H9 (cell line): Measurements from ENCODE around the gene HS3ST4. TPM values are rescaled to one million over a fixed set of nuclear protein-coding genes. Genes with fewer than 3 reads are reported as not detected.

Experiments used
- DNase-seq: peaks from one replicate; pipeline ENCODE4 v3.0.0-alpha.2; 2017
- H2AFZ ChIP-seq: one replicate; pipeline ENCODE4 v1.6.1; 2013; ENCODE audit warnings: mild to moderate bottlenecking, low read length, control low read depth, moderate library complexity
- H2AK5ac ChIP-seq: 2 replicates; pipeline ENCODE4 v1.6.1; 2013; ENCODE audit warnings: low read length, control low read depth, mixed read lengths; ENCODE audit not compliant: insufficient read length
- H2BK120ac ChIP-seq: one replicate; pipeline ENCODE4 v1.6.1; 2013; ENCODE audit warnings: low read depth, mild to moderate bottlenecking, low read length, control low read depth, inconsistent platforms; ENCODE audit not compliant: poor library complexity, severe bottlenecking
- H2BK12ac ChIP-seq: 2 replicates; pipeline ENCODE4 v1.6.1; 2013; ENCODE audit warnings: low read length, control low read depth, mixed read lengths, low read depth; ENCODE audit not compliant: insufficient read length
- H2BK15ac ChIP-seq: 2 replicates; pipeline ENCODE4 v1.6.1; 2013; ENCODE audit warnings: low read depth, low read length, control low read depth
- H2BK20ac ChIP-seq: one replicate; pipeline ENCODE4 v1.6.1; 2013; ENCODE audit warnings: low read depth, mild to moderate bottlenecking, low read length, control low read depth, inconsistent platforms; ENCODE audit not compliant: poor library complexity, severe bottlenecking
- H2BK5ac ChIP-seq: 2 replicates; pipeline ENCODE4 v1.6.1; 2013; ENCODE audit warnings: low read length, control low read depth, mixed read lengths; ENCODE audit not compliant: insufficient read length
- H3K14ac ChIP-seq: 2 replicates; pipeline ENCODE4 v1.6.1; 2013; ENCODE audit warnings: low read length, control low read depth; ENCODE audit not compliant: insufficient read depth
- H3K18ac ChIP-seq: 2 replicates; pipeline ENCODE4 v1.6.1; 2013; ENCODE audit warnings: low read depth, mild to moderate bottlenecking, mixed read lengths, low read length, control low read depth; ENCODE audit not compliant: insufficient read length
- H3K23ac ChIP-seq: 2 replicates; pipeline ENCODE4 v1.6.1; 2013; ENCODE audit warnings: low read length, control low read depth, mixed read lengths, low read depth; ENCODE audit not compliant: insufficient read length
- H3K23me2 ChIP-seq: 2 replicates; pipeline ENCODE4 v1.6.1; 2013; ENCODE audit warnings: low read depth, mild to moderate bottlenecking, mixed read lengths, low read length, control low read depth; ENCODE audit not compliant: insufficient read length, poor library complexity, severe bottlenecking
- H3K27ac ChIP-seq: 2 replicates; pipeline ENCODE4 v1.5.1; 2013; ENCODE audit warnings: low read length, control low read depth, mixed read lengths, low read depth; ENCODE audit not compliant: insufficient read length
- H3K27me3 ChIP-seq: 2 replicates; pipeline ENCODE4 v1.6.1; 2013; ENCODE audit warnings: low read length, control low read depth, inconsistent platforms; ENCODE audit not compliant: insufficient read depth
- H3K4ac ChIP-seq: 2 replicates; pipeline ENCODE4 v1.6.1; 2013; ENCODE audit warnings: low read depth, mild to moderate bottlenecking, control low read depth, inconsistent platforms, low read length, moderate library complexity
- H3K4me1 ChIP-seq: 2 replicates; pipeline ENCODE4 v1.6.1; 2013; ENCODE audit warnings: low read length, control low read depth, inconsistent platforms; ENCODE audit not compliant: insufficient read depth
- H3K4me2 ChIP-seq: 2 replicates; pipeline ENCODE4 v1.6.1; 2013; ENCODE audit warnings: low read length, control low read depth, mixed read lengths; ENCODE audit not compliant: insufficient read length, insufficient read depth
- H3K56ac ChIP-seq: 2 replicates; pipeline ENCODE4 v1.6.1; 2013; ENCODE audit warnings: low read depth, mild to moderate bottlenecking, mixed read lengths, low read length, control low read depth; ENCODE audit not compliant: insufficient read length
- H3K79me1 ChIP-seq: 2 replicates; pipeline ENCODE4 v1.6.1; 2013; ENCODE audit warnings: low read depth, mild to moderate bottlenecking, moderate library complexity, low read length, control low read depth, inconsistent platforms; ENCODE audit not compliant: insufficient read depth, poor library complexity, severe bottlenecking
- H3K79me2 ChIP-seq: 2 replicates; pipeline ENCODE4 v1.6.1; 2013; ENCODE audit warnings: low read length, control low read depth, inconsistent platforms; ENCODE audit not compliant: insufficient read depth
- H3K9ac ChIP-seq: 2 replicates; pipeline ENCODE4 v1.6.1; 2013; ENCODE audit warnings: low read length, control low read depth, mixed read lengths; ENCODE audit not compliant: insufficient read length; ENCODE audit errors: extremely low read depth
- H3K9me3 ChIP-seq: one replicate; pipeline ENCODE4 v1.6.1; 2013; ENCODE audit warnings: low read depth, low read length, inconsistent platforms; ENCODE audit not compliant: control insufficient read depth
- H3T11ph ChIP-seq: one replicate; pipeline ENCODE4 v1.6.1; 2013; ENCODE audit warnings: mild to moderate bottlenecking, low read length, control low read depth, inconsistent platforms
- H4K20me1 ChIP-seq: one replicate; pipeline ENCODE4 v1.6.1; 2013; ENCODE audit not compliant: control insufficient read depth, insufficient read length, insufficient read depth
- H4K5ac ChIP-seq: 2 replicates; pipeline ENCODE4 v1.6.1; 2013; ENCODE audit warnings: low read depth, mild to moderate bottlenecking, mixed read lengths, low read length, control low read depth; ENCODE audit not compliant: insufficient read length
- H4K8ac ChIP-seq: replicated peaks from 2 replicates; pipeline ENCODE4 v1.6.1; 2013; ENCODE audit warnings: low read length, control low read depth, mixed read lengths, low read depth; ENCODE audit not compliant: insufficient read length
- H4K91ac ChIP-seq: 2 replicates; pipeline ENCODE4 v1.6.1; 2013; ENCODE audit warnings: low read depth, mild to moderate bottlenecking, moderate library complexity, mixed read lengths, low read length, control low read depth; ENCODE audit not compliant: insufficient read length
- H3K27ac Mint-ChIP-seq, 3 experiments: 2 replicates in 2 of 3; 3 replicates in 1 of 3; pipeline ENCODE4 v1.8.0; 2020 to 2021; ENCODE audit warnings: mixed read lengths in 3 of 3, mild to moderate bottlenecking in 1 of 3, moderate library complexity in 1 of 3
- H3K27me3 Mint-ChIP-seq: 2 replicates; pipeline ENCODE4 v1.8.0; 2021; ENCODE audit warnings: low read depth, mild to moderate bottlenecking, moderate library complexity, mixed read lengths
- H3K36me3 Mint-ChIP-seq, 3 experiments: 2 replicates in 2 of 3; 3 replicates in 1 of 3; pipeline ENCODE4 v1.8.0; 2020 to 2021; ENCODE audit warnings: low read depth in 3 of 3, mixed read lengths in 3 of 3; ENCODE audit not compliant: insufficient read depth in 1 of 3
- H3K4me1 Mint-ChIP-seq, 2 experiments: 2 replicates each; pipeline ENCODE4 v1.8.0; 2020; ENCODE audit warnings: mixed read lengths in 2 of 2
- H3K4me3 Mint-ChIP-seq, 2 experiments: 2 replicates in 1 of 2; 3 replicates in 1 of 2; pipeline ENCODE4 v1.8.0; 2020 to 2021; ENCODE audit warnings: mild to moderate bottlenecking in 2 of 2, mixed read lengths in 2 of 2, moderate library complexity in 1 of 2
- H3K9me3 Mint-ChIP-seq, 2 experiments: 2 replicates in 1 of 2; 3 replicates in 1 of 2; pipeline ENCODE4 v1.8.0; 2020; ENCODE audit warnings: mild to moderate bottlenecking in 2 of 2, mixed read lengths in 2 of 2, moderate library complexity in 1 of 2
- CTCF ChIP-seq: fragments of 200-600 bp; sonication (generic); conservative IDR thresholded peaks from 3 replicates; pipeline ENCODE4 v1.8.0; 2021; ENCODE audit warnings: antibody characterized with exemption, mild to moderate bottlenecking
- WGBS: extraction: QIAGEN DNeasy Blood & Tissue Kit; methylation state at CpG from one replicate; pipeline ENCODE4 v1.1.7; 2013; ENCODE audit warnings: missing lambda C conversion rate, low lambda C conversion rate, mixed read lengths; ENCODE audit not compliant: insufficient read length; ENCODE audit errors: extremely low coverage; 5-methylcytosine and 5-hydroxymethylcytosine counted together
- total RNA-seq: library from RNA; stranded (reverse); gene quantifications from 2 replicates; pipeline ENCODE4 v1.2.1, GENCODE V29; 2021

Gene HS3ST4
- total RNA-seq, 1 experiment from 2014 or later = 1.7 TPM

- no peak overlapping the region for H3T11ph ChIP-seq
- no CpG with 5 or more reads among the region's 5 CpGs for WGBS
- no peak overlapping the region for H4K91ac ChIP-seq
- H4K5ac ChIP-seq = no peak overlapping the region
- no peaks in the 10 kb centered on the region for H3K79me2 ChIP-seq
- Mint-ChIP-seq H3K36me3 (no peaks in the 10 kb centered on the region), H3K27ac (no peak overlapping the region), H3K9me3 (no peaks in the 10 kb centered on the region), H3K4me3 (no peak overlapping the region), H3K4me1 (peaks cover 2 to 3% of the 10 kb centered on the region in 2 experiments; a peak in 1 of 4 replicates), H3K27me3 (no peaks in the 10 kb centered on the region)
- H2BK20ac ChIP-seq = no peak overlapping the region
- DNase-seq = no peak
- no peaks in the 10 kb centered on the region for H3K79me1 ChIP-seq
- no peak overlapping the region for H2BK15ac ChIP-seq
- no peak overlapping the region for H2BK120ac ChIP-seq
- H3K27me3 ChIP-seq = no peaks in the 10 kb centered on the region
- no peak overlapping the region for H3K23ac ChIP-seq
- no peak overlapping the region for H3K56ac ChIP-seq
- H3K9ac ChIP-seq = no peak overlapping the region
- no peak overlapping the region for H2BK5ac ChIP-seq
- H2AFZ ChIP-seq = no peak overlapping the region
- no peaks in the 10 kb centered on the region for H4K20me1 ChIP-seq
- no peak overlapping the region for H2AK5ac ChIP-seq
- no peak overlapping the region for H2BK12ac ChIP-seq
- H3K23me2 ChIP-seq = no peaks in the 10 kb centered on the region
- H3K9me3 ChIP-seq = no peaks in the 10 kb centered on the region
- no peak for TF ChIP-seq CTCF
- H4K8ac ChIP-seq = no peak overlapping the region
- no peak overlapping the region for H3K4me2 ChIP-seq
- no peak overlapping the region for H3K14ac ChIP-seq
- H3K4me1 ChIP-seq = peaks cover 2% of the 10 kb centered on the region; the same call in 1 of the 2 replicates
- no peak overlapping the region for H3K18ac ChIP-seq
- no peak overlapping the region for H3K27ac ChIP-seq
- no peak overlapping the region for H3K4ac ChIP-seq
These were observed 12.2 kb upstream of the HS3ST4 start for GRCh38 chr16:25679511-25679910.
